ENCODE measurements around the gene NAGK. TPM values are rescaled to one million over a fixed set of nuclear protein-coding genes. Genes with fewer than 3 reads are reported as not detected.
A peak's percentile ranks its signal among the peaks of the same experiment; 100 is the strongest.
"Not testable (repeated sequence)": the region's sequence is repeated elsewhere in the genome, so short reads cannot be mapped to it uniquely, and the experiment has no call there.

The NAGK gene
- total and polyA plus RNA-seq, 2 experiments from 2014 or later, result 47.0 to 55.6 TPM

DNA sequence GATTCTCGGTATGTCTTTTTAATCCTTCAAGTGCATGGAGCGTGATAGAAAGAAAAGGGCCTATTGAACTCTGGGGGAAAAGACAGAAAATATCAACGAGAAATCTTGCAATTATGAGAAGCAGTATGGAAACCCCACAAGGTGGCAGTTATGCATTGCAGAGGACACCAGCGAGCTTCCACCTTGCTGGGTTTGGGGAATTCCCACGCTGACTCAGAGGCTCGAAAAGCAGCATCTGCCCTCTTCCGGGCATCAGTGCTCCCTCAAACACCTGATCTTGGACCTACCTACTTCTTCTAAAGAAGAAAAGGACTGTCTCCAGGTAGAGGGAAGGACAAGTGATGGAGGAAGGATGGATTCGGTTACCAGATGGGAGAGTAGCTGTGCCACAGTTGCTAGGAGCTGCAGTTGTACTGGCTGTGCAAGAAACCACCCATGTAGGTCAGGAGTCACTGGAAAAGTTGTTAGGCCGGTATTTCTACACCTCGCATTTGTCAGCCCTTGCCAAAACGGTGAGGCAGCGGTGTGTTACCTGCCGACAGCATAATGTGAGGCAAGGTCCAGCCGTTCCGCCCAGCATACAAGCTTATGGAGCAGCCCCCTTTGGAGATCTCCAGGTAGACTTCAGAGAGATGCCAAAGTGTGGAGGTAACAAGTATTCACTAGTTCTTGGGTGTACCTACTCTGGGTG lies 44.8 kb upstream of the NAGK start:
- H2AFZ ChIP-seq; H3K9me3 Mint-ChIP-seq; H3K36me3 ChIP-seq (ENCODE audit: insufficient read depth); H3K4me2 ChIP-seq; H3K4me1 Mint-ChIP-seq; ATAC-seq; H3K9me2 ChIP-seq (ENCODE audit: insufficient read depth); H3K4me3 ChIP-seq; H3K27ac Mint-ChIP-seq; H3K27ac ChIP-seq (ENCODE audit: low read depth); H3K27me3 ChIP-seq (ENCODE audit: insufficient read depth); H3K79me2 ChIP-seq (replicated peaks; ENCODE audit: insufficient read depth); H3F3A ChIP-seq (replicated peaks; ENCODE audit: low read depth); H3K27me3 Mint-ChIP-seq (ENCODE audit: insufficient read depth, low read depth, poor library complexity); H4K20me1 ChIP-seq (replicated peaks; ENCODE audit: insufficient read depth); H3K36me3 Mint-ChIP-seq (ENCODE audit: low read depth); H3K4me1 ChIP-seq (ENCODE audit: insufficient read depth); H3K4me3 Mint-ChIP-seq; DNase-seq (ENCODE audit: low spot score): not testable (repeated sequence)
- TF ChIP-seq, protein P1, sequence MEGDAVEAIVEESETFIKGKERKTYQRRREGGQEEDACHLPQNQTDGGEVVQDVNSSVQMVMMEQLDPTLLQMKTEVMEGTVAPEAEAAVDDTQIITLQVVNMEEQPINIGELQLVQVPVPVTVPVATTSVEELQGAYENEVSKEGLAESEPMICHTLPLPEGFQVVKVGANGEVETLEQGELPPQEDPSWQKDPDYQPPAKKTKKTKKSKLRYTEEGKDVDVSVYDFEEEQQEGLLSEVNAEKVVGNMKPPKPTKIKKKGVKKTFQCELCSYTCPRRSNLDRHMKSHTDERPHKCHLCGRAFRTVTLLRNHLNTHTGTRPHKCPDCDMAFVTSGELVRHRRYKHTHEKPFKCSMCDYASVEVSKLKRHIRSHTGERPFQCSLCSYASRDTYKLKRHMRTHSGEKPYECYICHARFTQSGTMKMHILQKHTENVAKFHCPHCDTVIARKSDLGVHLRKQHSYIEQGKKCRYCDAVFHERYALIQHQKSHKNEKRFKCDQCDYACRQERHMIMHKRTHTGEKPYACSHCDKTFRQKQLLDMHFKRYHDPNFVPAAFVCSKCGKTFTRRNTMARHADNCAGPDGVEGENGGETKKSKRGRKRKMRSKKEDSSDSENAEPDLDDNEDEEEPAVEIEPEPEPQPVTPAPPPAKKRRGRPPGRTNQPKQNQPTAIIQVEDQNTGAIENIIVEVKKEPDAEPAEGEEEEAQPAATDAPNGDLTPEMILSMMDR (conservative IDR thresholded peaks at IDR 0.05; ENCODE audit: low read depth in 2 of 2), result peak in 1 of 2 experiments; percentile 36; a peak in 1 of 4 replicates

DNA sequence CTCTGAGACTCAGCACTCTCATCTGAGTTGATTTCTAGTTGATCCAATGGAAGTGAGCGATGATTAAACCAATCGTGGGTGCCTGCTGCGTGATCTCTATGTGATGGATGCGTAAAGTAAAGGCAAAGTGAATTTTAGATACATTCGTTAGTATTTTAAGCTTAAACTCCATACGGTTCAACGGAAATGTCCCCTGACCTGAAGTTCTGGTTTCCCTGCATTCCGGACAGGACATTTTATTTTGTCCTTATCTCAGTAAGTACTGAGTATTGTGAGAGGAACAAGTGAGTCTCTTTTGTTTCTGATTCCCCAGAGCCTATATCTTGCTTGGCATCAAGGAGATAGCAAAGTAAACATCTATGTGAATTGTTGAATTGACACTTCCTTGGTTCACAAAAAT lies 32.2 kb upstream of the NAGK start:
- not testable (repeated sequence) for H2AFZ ChIP-seq; H3K79me2 ChIP-seq (replicated peaks; ENCODE audit: insufficient read depth); H3K27ac ChIP-seq (ENCODE audit: low read depth); H3K4me3 ChIP-seq; H3K4me3 Mint-ChIP-seq; H3F3A ChIP-seq (replicated peaks; ENCODE audit: low read depth); H3K27me3 Mint-ChIP-seq (ENCODE audit: insufficient read depth, low read depth, poor library complexity); H3K9me3 Mint-ChIP-seq; H3K4me1 ChIP-seq (ENCODE audit: insufficient read depth); H3K36me3 Mint-ChIP-seq (ENCODE audit: low read depth); DNase-seq (ENCODE audit: low spot score); H3K4me1 Mint-ChIP-seq; H3K36me3 ChIP-seq (ENCODE audit: insufficient read depth); H3K4me2 ChIP-seq; H3K27me3 ChIP-seq (ENCODE audit: insufficient read depth); H3K9me2 ChIP-seq (ENCODE audit: insufficient read depth); ATAC-seq; H3K27ac Mint-ChIP-seq; H4K20me1 ChIP-seq (replicated peaks; ENCODE audit: insufficient read depth)

DNA sequence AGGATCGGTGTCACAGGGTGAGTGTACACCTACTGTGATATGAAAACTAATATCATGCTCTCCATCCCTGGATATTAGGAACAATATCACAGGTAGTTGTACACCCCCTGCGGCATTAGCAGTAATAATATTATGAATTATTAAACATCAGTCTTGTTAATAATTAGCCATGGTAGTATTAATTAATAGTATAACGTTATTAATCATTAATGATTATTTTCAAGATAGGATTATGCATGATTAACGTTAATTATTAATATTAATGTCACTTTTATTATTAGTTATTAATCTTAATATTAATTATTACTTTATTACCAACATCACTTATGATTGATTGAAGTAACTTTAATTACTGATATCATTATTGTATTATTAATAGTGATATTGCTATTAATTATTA lies 26.2 kb upstream of the NAGK start:
- no peak overlapping the region for H3K27ac Mint-ChIP-seq
- TF ChIP-seq, protein P1 (conservative IDR thresholded peaks at IDR 0.05; ENCODE audit: low read depth in 2 of 2), result no peak
- TF ChIP-seq STAT1 (IDR thresholded peaks at IDR 0.05; ENCODE audit: unreplicated experiment) (no peak), JUNB (IDR thresholded peaks at IDR 0.05; ENCODE audit: unreplicated experiment) (no peak), POLR2AphosphoS5 (IDR thresholded peaks at IDR 0.05; ENCODE audit: low read depth) (no peak), EZH2 (IDR thresholded peaks at IDR 0.05; ENCODE audit: low read depth, unreplicated experiment) (no peak), EZH2phosphoT487 (IDR thresholded peaks at IDR 0.05; ENCODE audit: unreplicated experiment) (no peak), NANOG (IDR thresholded peaks at IDR 0.05; ENCODE audit: borderline replicate concordance) (no peak), CREB1 (CRISPR knock-in tag; IDR thresholded peaks at IDR 0.05; ENCODE audit: low read depth) (no peak), ZNF331 (CRISPR knock-in tag; IDR thresholded peaks at IDR 0.05; ENCODE audit: low read depth) (no peak)
- TF ChIP-seq, protein P2, sequence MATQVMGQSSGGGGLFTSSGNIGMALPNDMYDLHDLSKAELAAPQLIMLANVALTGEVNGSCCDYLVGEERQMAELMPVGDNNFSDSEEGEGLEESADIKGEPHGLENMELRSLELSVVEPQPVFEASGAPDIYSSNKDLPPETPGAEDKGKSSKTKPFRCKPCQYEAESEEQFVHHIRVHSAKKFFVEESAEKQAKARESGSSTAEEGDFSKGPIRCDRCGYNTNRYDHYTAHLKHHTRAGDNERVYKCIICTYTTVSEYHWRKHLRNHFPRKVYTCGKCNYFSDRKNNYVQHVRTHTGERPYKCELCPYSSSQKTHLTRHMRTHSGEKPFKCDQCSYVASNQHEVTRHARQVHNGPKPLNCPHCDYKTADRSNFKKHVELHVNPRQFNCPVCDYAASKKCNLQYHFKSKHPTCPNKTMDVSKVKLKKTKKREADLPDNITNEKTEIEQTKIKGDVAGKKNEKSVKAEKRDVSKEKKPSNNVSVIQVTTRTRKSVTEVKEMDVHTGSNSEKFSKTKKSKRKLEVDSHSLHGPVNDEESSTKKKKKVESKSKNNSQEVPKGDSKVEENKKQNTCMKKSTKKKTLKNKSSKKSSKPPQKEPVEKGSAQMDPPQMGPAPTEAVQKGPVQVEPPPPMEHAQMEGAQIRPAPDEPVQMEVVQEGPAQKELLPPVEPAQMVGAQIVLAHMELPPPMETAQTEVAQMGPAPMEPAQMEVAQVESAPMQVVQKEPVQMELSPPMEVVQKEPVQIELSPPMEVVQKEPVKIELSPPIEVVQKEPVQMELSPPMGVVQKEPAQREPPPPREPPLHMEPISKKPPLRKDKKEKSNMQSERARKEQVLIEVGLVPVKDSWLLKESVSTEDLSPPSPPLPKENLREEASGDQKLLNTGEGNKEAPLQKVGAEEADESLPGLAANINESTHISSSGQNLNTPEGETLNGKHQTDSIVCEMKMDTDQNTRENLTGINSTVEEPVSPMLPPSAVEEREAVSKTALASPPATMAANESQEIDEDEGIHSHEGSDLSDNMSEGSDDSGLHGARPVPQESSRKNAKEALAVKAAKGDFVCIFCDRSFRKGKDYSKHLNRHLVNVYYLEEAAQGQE (IDR thresholded peaks at IDR 0.05; ENCODE audit: unreplicated experiment), result no peak
- TF ChIP-seq, protein P3, sequence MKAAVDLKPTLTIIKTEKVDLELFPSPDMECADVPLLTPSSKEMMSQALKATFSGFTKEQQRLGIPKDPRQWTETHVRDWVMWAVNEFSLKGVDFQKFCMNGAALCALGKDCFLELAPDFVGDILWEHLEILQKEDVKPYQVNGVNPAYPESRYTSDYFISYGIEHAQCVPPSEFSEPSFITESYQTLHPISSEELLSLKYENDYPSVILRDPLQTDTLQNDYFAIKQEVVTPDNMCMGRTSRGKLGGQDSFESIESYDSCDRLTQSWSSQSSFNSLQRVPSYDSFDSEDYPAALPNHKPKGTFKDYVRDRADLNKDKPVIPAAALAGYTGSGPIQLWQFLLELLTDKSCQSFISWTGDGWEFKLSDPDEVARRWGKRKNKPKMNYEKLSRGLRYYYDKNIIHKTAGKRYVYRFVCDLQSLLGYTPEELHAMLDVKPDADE (IDR thresholded peaks at IDR 0.05), result no peak

More for the DNA sequence above, 26.2 kb upstream of the NAGK start:
- H3F3A ChIP-seq (replicated peaks; ENCODE audit: low read depth), result no peaks in the 10 kb centered on the region
- Mint-ChIP-seq H3K4me3 (no peak overlapping the region), H3K36me3 (ENCODE audit: low read depth) (no peaks in the 10 kb centered on the region), H3K4me1 (no peaks in the 10 kb centered on the region), H3K9me3 (no peaks in the 10 kb centered on the region), H3K27me3 (ENCODE audit: insufficient read depth, low read depth, poor library complexity) (no peaks in the 10 kb centered on the region)
- H3K4me3 ChIP-seq, result no peak overlapping the region
- no peaks in the 10 kb centered on the region for H4K20me1 ChIP-seq (replicated peaks; ENCODE audit: insufficient read depth)
- H3K79me2 ChIP-seq (replicated peaks; ENCODE audit: insufficient read depth), result no peaks in the 10 kb centered on the region
- H2AFZ ChIP-seq, result no peak overlapping the region
- no peak overlapping the region for H3K27ac ChIP-seq (ENCODE audit: low read depth)
- ATAC-seq (no peak), DNase-seq (ENCODE audit: low spot score) (no peak)
- H3K4me1 ChIP-seq (ENCODE audit: insufficient read depth), result no peaks in the 10 kb centered on the region
- no peaks in the 10 kb centered on the region for H3K27me3 ChIP-seq (ENCODE audit: insufficient read depth)
- no peak overlapping the region for H3K4me2 ChIP-seq
- H3K9me2 ChIP-seq (ENCODE audit: insufficient read depth), result no peaks in the 10 kb centered on the region
- H3K36me3 ChIP-seq (ENCODE audit: insufficient read depth), result no peaks in the 10 kb centered on the region

Data from GM23338 (cell line).